Activated CD8-positive, alpha-beta memory T cell treated with anti-CD3 and anti-CD28 coated beads, Interleukin-2, amount 50 U/mL, for 1 hour (primary cell): ENCODE results near the gene STK33.

Source experiments
- DNase-seq: peaks from one replicate; pipeline ENCODE4 v3.0.0-alpha.2; 2020; ENCODE audit errors: extremely low read depth

The STK33 gene

DNA sequence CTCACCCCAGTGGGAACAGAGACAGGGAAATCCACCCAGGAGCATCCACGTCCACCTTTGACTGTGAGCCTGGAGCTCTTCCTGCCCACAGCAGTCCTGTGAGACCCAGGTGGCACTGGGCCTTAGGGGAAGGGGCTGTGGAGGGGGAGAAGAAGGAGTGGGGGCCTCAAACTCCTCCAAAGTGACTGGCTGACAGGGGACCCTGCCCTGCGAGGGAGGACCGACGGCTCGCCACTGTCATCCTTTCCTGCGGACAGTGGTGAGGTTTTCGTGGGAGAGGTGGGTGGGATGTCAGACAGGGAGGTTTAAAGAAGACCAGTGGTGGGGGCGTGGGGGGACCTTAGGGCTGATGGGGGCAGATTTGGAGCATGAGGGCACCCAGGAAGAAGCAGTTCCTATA is 237.8 kb downstream of the STK33 start:
- no peak for DNase-seq

DNA sequence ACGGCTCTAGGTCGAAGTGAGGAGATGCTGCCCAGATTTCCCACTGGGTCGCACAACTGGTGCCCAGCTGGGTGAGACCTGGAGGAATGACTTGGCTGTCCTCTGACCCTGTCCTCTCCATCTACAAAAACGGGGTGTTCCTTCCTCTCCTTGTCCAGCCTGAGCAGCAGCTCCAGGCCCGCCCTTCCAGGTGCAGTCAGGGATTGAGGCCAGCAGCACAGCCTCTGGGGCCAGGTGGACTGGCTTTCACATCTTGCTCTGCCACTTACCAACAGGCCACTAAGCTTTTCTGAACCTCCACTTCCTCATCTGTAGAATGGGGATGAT is 238.6 kb downstream of the STK33 start:
- no peak for DNase-seq

DNA sequence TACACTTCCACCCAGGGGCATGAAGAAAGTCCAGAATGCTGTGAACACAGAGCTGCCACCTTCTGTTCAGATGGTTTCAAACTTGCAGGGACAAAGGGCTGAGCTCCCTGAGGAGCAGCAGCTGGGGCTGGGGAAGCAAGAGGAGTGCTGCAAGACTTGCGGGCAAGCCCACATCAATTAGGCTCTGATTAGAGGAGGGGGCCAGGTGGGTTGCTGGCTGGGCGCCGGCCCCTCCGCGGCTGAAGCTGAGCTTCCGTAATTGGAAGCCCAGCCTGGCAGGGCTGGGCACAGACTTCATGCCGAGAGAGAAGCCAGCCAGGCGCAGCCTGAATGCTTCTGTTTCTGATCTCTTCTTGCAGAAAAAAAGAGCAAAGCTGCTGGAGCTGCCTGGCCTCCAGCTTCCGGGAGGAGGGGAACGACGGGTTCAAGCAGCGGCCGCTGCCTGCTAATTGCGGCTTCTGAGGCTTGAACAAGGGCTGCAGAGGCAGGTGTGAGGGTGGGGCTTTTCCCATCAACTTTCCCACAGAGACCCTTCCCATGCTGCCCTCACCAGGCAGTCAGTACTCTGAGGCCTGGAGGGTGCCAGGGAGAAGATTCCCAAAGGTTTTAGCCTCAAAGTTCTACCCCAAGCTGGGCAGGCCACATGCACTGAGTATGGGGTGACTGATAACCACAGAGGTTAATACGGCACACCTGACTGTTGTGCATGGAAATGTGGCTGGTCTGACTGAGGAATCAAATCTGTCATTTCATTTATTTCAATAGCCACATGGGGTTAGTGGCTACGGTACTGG is 239.2 kb downstream of the STK33 start:
- no peak for DNase-seq

DNA sequence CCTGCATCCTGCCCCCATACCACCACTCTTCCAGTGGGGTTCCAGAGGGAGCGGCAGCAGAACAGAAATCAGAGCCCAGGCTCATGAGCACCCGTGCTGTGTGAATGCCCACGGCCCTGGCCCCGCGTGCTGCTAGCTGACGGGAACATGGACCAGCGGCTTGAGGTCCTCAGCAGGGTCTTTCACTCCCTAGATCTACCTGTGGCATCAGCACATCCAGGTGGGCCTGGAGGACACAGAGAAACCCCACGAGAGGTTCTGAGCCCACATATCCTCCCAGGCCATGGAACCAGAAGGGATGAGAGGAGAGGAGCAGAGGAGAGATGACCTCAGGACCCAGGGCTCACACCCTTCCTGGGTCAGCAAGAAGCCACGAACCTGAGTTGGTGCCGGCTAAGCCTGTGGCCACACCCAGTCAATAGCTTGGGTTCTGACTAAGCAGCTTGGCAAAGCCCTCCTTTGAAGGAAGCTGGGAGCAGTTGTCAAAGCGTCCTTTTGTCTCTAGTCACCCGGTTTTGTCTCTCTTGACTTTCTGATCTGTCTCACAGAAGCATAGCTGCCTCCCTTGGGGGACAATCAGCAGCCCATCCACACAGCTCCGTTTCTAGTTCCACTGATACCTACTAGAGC is 241.0 kb downstream of the STK33 start:
- DNase-seq: no peak

DNA sequence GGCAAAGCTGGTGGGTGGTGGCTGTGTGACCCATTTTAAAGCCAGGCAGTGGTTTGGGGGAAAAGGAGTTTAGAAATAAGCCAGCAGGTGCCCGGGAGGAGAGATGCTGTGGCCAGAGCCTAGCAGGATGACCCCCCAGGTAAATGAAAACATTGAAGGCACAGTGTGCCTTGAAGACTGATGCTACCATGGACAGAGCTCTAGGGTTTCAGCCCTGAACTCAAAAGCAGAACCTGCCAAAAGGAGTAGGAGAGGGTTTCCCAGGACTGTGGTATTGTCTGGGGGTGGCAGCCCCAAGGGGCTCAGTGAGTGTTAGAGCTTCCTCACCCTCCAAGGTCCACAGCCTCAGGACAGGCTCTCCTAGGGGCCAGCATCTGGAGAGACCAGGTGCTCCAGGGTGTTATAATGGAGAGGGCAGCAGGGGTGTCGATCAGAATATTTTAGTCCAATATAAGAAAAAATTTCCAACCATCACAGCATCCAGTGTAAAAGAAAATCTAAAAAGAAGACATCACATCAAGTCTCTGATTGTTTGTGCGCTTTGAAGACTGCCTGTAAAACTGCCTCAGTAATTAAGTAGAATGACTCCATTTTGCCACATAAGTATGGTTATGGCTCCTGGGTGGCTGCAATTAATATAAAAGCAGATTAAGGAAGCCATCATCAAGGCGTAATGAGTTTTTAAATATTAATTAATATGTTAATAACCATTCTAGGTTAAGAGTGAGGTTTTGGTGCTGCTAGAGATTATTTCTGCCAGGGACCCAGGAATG is 241.7 kb downstream of the STK33 start:
- no peak for DNase-seq

DNA sequence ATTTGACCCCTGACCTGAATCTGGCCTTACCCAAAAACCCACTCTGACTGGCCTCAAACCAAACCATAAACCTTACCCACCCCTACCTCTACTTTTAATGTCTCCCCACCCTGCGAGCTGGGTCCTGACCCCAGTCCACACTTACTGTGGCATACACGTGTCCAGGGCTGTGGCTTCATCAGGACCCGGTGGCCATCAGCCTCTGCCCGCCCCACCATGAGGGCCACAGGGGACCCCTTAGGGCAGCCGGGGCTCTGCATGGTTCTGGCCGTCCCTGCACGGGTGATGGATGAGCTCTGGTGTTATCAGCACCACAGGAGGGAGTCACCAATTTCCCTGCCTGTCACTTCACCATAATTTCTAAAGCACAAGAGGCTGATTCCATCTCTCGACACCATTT is 242.8 kb downstream of the STK33 start:
- no peak for DNase-seq

DNA sequence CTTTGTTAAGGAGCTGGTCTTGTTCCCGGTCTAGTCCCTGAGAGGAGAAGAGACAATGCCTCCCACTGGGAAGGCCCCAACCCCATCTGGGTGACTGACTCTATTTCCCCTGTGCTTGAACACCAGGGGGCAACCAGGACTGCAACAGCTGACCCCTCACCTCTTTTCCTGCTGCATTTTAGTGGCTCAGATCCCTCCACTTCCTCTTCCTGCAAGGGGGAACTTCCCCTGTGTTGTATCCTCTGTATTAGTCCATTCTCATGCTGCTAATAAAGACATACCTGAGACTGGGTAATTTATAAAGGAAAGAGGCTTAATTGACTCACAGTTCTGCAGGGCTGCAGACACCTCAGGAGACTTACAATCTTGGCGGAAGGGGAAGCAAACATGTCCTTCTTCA is 246.1 kb downstream of the STK33 start:
- no peak for DNase-seq

DNA sequence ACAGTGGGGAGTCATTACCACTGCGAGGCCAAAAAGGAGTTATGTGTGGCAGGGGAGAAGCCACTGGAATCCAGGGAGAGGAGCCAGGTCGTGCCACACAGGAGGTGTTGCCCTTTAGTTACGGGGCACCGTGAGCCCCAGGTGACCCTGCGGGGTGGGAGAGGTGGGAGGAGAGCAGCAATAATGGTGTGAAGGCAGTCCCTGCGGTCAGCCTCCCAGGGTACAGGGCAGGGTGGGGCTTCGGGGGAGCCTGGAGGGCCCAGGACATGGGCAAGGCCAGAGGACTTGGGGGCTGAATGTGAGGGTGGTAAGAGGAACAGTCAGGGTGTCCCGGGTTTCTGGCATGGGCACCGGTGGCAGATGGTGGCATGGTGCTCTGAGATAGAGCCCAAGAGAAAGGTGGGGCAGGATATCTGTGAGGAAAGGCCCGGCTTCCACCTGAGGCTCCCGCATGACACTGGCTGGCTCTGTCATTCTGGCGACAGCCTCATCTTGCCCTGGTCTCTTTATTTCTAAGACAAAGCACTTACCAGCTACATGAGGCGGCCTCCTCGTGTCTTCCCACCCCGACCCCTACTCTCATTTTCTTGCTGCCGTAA is 247.8 kb downstream of the STK33 start:
- DNase-seq: no peak

DNA sequence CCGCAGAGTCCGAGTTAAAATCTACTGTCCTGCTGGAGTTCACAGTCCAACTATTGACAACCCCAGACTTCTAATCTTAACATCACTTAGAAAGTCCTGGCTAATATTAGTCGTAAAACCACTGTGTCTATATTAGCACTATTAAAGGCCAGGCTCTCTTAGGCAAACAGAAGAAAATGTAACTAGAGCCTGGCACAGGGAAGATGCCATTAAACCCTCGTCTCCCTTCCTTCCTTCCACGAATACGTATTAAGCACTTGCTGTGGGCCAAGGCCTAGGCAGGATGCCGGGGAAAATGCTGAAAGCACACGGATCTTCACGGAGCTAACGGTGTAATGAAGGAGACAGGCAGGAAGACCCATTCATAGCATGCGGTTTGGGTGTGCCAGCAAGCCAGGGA is 248.8 kb downstream of the STK33 start:
- no peak for DNase-seq

DNA sequence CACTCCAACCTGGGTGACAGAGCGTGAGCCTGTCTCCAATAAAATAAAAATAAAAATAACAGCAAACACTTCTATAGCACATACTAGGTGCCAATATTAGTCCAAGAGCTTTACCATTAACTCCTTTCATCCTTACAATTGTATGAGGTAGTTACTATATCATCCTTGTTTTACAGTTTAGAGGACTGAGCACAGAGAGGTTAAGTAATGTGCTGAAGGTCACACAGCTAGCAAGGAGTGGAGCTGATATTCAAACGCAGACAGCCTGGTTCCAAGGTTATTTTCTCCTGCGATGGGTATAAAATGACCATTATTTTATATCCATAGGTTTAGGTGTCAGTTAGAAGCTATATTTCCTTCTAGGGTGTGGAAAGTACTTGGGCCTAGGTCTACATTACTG is 249.7 kb downstream of the STK33 start:
- no peak for DNase-seq

DNA sequence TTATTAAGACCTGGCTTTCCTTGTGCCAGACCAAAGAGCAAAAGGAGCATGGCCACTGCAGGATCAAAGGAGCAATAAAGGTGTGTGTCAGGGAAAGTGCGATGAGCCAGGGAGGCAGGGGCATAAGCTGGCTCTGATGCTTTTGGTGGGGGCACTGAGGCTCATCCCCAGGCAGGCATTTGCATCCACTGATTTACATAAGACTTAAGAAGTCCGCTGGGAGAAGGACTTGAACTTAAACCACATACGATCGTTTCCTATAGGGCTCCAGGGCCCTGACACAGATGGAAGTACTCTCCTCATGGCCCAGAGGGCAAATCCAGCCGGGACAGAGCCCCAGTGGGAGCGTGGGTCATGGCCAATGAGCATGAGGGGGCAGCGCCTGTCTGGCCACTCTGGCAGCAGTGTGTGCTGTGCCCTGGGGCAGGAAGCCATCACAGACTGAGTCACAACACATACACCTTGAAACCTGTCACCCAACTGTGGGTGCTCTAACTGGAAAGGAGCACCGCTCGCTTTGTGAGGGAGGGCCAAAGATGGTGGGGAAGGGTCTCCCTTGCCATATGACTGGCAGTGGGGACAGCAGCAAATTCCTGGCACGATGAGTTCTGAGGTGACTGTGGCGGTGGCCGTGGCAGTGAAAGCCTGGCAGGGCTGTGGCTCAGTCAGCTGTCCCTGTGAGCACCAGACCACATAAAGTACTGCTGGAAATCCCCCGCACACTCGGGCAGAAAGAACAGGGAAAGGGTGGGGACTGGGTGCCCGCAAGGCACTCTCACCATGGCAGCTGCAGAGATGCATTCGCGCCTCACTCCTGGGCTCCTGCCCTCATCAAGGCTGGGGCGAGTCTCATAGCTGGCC is 251.0 kb downstream of the STK33 start:
- no peak for DNase-seq

DNA sequence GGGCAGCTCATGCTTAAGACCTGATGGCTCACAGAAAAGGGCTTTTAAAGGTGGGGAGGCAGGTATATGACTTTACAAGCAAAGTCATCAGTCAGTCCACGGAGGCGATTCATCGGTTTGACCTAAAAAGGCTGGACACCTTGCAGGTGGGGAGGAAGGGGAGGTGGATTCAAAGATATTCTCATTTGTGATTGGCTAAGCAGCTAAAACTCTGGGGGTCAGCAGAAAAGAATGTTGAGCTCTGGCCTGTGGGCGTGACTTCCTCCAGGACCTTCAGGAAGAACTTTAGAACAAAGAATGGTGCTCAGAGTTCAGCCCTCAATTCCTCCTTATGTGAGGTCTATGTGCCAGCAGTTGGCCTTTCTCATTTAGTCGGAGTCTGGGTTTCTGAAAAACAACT is 252.0 kb downstream of the STK33 start:
- no peak for DNase-seq
